Stimulated activated CD4-positive, alpha-beta T cell treated with anti-CD3 and anti-CD28 coated beads, Interleukin-12 subunit alpha, Interleukin-12 subunit beta, amount 100 ng/mL, for 24 hours (primary cell): ENCODE data around the gene GRHL1.

Source experiments
- DNase-seq, 2 experiments: peaks; one replicate each; pipeline ENCODE4 v3.0.0-alpha.2; 2020; ENCODE audit warnings: low read depth in 2 of 2

GRHL1 gene

GRCh38 chr2:9994462-9994861 is 43.0 kb downstream of the GRHL1 start:
- no peak for DNase-seq

- no peak for DNase-seq
These were observed 43.6 kb downstream of the GRHL1 start for GRCh38 chr2:9995059-9995458.

- no peak for DNase-seq
These were observed 44.8 kb downstream of the GRHL1 start for GRCh38 chr2:9996321-9996720.

GRCh38 chr2:9997936-9998335 is 46.4 kb downstream of the GRHL1 start:
- DNase-seq: no peak

GRCh38 chr2:9998916-9999654 is 47.6 kb downstream of the GRHL1 start:
- no peak for DNase-seq

- no peak for DNase-seq
These were observed 48.2 kb downstream of the GRHL1 start for GRCh38 chr2:9999693-10000092.

- no peak for DNase-seq
These were observed 49.0 kb downstream of the GRHL1 start for GRCh38 chr2:10000541-10000940.

- no peak for DNase-seq
These were observed 50.1 kb downstream of the GRHL1 start for GRCh38 chr2:10001586-10001985.

- no peak for DNase-seq
These were observed 50.6 kb downstream of the GRHL1 start for GRCh38 chr2:10002109-10002508.

GRCh38 chr2:10002681-10003080 is 51.2 kb downstream of the GRHL1 start:
- no peak for DNase-seq

- DNase-seq: no peak
These were observed 52.0 kb downstream of the GRHL1 start for GRCh38 chr2:10003206-10004125.

- no peak for DNase-seq
These were observed 52.9 kb downstream of the GRHL1 start for GRCh38 chr2:10004401-10004800.

GRCh38 chr2:10004836-10005235 is 53.3 kb downstream of the GRHL1 start:
- DNase-seq: no peak

GRCh38 chr2:10005461-10006235 is 54.2 kb downstream of the GRHL1 start:
- DNase-seq: no peak

GRCh38 chr2:10006236-10007161 is 55.0 kb downstream of the GRHL1 start:
- no peak for DNase-seq

- no peak for DNase-seq
These were observed 55.9 kb downstream of the GRHL1 start for GRCh38 chr2:10007435-10007834.

GRCh38 chr2:10007921-10008808 is 56.7 kb downstream of the GRHL1 start:
- DNase-seq: no peak

- DNase-seq: no peak
These were observed 57.3 kb downstream of the GRHL1 start for GRCh38 chr2:10008809-10009176.

GRCh38 chr2:10009271-10009810 is 57.8 kb downstream of the GRHL1 start:
- no peak for DNase-seq
